RWPE2 (cell line): ENCODE measurements around the gene TRAPPC2L.

Experiments
- ATAC-seq: fragments of 200-7000 bp; cut with Tn5 transposase; 3 replicates; pipeline ENCODE4 v1.9.1; 2021; ENCODE audit warnings: low read depth
- DNase-seq: peaks from one replicate; pipeline ENCODE4 v3.0.0-alpha.2; 2020; ENCODE audit warnings: low spot score
- H3K27ac ChIP-seq: fragments of 450-650 bp; 2 replicates; pipeline ENCODE4 v1.5.1; 2017; ENCODE audit warnings: mild to moderate bottlenecking; ENCODE audit not compliant: poor library complexity, severe bottlenecking
- H3K27me3 ChIP-seq: fragments of 250-450 bp; sonication (Bioruptor Pico); 2 replicates; pipeline ENCODE4 v1.5.1; 2021; ENCODE audit warnings: mild to moderate bottlenecking, moderate library complexity; ENCODE audit not compliant: insufficient read depth, poor library complexity, severe bottlenecking
- H3K36me3 ChIP-seq: fragments of 250-450 bp; sonication (Bioruptor Pico); 2 replicates; pipeline ENCODE4 v1.5.1; 2020; ENCODE audit warnings: low read depth, mild to moderate bottlenecking, moderate library complexity
- H3K4me1 ChIP-seq: fragments of 250-450 bp; sonication (Bioruptor Pico); 2 replicates; pipeline ENCODE4 v1.5.1; 2021; ENCODE audit warnings: mild to moderate bottlenecking, moderate library complexity; ENCODE audit not compliant: insufficient read depth, poor library complexity, severe bottlenecking
- H3K4me3 ChIP-seq: fragments of 250-450 bp; sonication (Bioruptor Pico); 2 replicates; pipeline ENCODE4 v1.5.1; 2021; ENCODE audit warnings: mild to moderate bottlenecking, moderate library complexity; ENCODE audit not compliant: severe bottlenecking
- H3K9me3 ChIP-seq: fragments of 250-450 bp; sonication (Bioruptor Pico); 2 replicates; pipeline ENCODE4 v1.5.1; 2021; ENCODE audit warnings: mild to moderate bottlenecking, moderate library complexity; ENCODE audit not compliant: severe bottlenecking
- TF ChIP-seq, protein P1 (sequence below): fragments of 450-650 bp; IDR thresholded peaks from one replicate; pipeline ENCODE4 v1.5.1; 2017; ENCODE audit warnings: mild to moderate bottlenecking, moderate library complexity; ENCODE audit not compliant: poor library complexity, severe bottlenecking

TRAPPC2L gene

GRCh38 chr16:88838566-88838965, 18.4 kb upstream of the TRAPPC2L start:
- H3K4me1 ChIP-seq: no peaks in the 10 kb centered on the region
- H3K27ac ChIP-seq: no peak overlapping the region
- H3K4me3 ChIP-seq: no peak overlapping the region
- DNase-seq (no peak), ATAC-seq (no peak)
- no peaks in the 10 kb centered on the region for H3K9me3 ChIP-seq
- H3K27me3 ChIP-seq: no peaks in the 10 kb centered on the region
- peaks cover 7% of the 10 kb centered on the region; the same call in 1 of the 2 replicates for H3K36me3 ChIP-seq
- TF ChIP-seq, protein P1, sequence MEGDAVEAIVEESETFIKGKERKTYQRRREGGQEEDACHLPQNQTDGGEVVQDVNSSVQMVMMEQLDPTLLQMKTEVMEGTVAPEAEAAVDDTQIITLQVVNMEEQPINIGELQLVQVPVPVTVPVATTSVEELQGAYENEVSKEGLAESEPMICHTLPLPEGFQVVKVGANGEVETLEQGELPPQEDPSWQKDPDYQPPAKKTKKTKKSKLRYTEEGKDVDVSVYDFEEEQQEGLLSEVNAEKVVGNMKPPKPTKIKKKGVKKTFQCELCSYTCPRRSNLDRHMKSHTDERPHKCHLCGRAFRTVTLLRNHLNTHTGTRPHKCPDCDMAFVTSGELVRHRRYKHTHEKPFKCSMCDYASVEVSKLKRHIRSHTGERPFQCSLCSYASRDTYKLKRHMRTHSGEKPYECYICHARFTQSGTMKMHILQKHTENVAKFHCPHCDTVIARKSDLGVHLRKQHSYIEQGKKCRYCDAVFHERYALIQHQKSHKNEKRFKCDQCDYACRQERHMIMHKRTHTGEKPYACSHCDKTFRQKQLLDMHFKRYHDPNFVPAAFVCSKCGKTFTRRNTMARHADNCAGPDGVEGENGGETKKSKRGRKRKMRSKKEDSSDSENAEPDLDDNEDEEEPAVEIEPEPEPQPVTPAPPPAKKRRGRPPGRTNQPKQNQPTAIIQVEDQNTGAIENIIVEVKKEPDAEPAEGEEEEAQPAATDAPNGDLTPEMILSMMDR: no peak

GRCh38 chr16:88839026-88839529, 17.8 kb upstream of the TRAPPC2L start:
- TF ChIP-seq, protein P1: no peak
- Histone ChIP-seq H3K9me3 (no peaks in the 10 kb centered on the region), H3K4me3 (no peak overlapping the region), H3K27ac (no peak overlapping the region), H3K4me1 (no peaks in the 10 kb centered on the region), H3K27me3 (no peaks in the 10 kb centered on the region), H3K36me3 (peaks cover 7% of the 10 kb centered on the region; the same call in 1 of the 2 replicates)
- DNase-seq (no peak), ATAC-seq (no peak)

DNA sequence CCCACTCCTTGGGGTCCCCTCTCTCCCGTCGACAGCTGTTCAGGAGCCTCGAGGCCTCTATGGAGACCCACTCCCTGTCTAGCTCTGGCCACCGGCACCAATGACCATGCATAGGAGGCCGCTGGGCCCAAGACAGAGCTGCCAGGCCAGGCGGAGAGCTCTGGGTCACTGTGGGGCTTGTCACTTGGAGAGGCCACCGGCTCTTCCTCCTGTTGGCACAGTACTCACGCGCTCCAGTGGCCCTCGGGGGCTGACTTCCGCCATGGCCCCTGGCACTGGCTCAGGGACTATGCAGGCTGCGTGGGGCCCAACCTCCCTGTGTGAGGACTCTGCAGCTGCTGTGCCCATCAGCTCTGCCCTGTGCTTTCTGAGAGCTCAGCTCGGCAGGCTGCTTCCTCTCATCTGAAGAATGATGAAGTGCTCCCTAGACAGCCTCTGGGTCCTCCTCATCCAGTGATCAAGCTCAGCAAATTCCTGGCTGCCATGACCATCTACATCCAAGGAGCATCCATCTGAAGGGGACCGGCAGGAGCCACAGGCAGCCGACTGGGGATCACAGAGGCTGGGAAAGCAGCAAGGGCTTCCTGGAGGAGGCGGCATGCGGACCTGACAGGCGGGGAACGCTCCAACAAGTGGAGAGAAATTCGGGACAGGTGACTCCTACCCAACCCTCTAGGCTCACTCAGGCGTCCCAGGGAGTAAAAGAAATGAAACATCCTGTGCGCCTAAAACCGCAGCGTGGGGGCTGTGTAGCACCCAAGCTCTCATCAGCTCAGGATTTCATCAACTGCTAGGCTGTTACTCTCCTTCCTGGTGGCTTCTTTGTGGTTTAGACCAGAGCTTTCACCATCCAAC, 17.0 kb upstream of the TRAPPC2L start:
- H3K27ac ChIP-seq: no peak overlapping the region
- no peaks in the 10 kb centered on the region for H3K9me3 ChIP-seq
- H3K27me3 ChIP-seq: no peaks in the 10 kb centered on the region
- DNase-seq: no peak
- H3K36me3 ChIP-seq: peaks cover 7% of the 10 kb centered on the region; the same call in 1 of the 2 replicates
- H3K4me3 ChIP-seq: no peak overlapping the region
- TF ChIP-seq, protein P1: no peak
- ATAC-seq: no peak
- no peaks in the 10 kb centered on the region for H3K4me1 ChIP-seq

DNA sequence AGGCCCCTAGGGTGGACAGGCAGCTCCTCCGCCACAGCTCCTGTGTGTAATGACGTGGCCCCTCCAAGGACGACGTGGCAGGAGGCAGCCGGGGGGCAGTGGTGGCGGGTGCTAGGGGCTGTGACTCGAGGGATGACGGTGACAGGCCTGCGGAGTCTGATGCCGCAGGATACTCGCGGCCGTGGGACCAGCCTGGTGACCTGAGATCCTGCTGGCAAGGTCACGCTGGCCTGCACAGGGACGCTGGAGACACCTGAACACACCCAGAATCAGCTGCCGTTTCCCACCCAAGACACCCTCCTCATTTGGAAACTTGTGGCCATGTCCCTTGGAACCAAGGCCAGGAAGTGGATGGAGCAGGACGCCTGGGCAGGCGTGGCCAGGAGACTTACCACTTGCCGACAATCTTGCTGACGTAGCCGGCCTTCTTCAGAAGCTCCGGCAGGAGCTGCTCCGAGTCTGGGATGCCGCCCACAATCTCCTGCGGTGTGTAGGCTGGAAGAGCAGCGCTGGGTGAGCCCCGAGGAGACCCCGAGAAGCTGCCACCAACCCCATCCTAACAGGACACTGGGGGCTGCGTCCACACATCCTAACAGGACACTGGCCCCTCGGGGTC, 16.2 kb upstream of the TRAPPC2L start:
- Histone ChIP-seq H3K4me1 (no peaks in the 10 kb centered on the region), H3K36me3 (0 out of 2 replicates have a peak, but pooled peaks cover 7% of the 10 kb centered on the region), H3K4me3 (no peak overlapping the region), H3K27ac (no peak overlapping the region), H3K9me3 (no peaks in the 10 kb centered on the region), H3K27me3 (no peaks in the 10 kb centered on the region)
- TF ChIP-seq, protein P1: no peak
- no peak for DNase-seq
- no peak for ATAC-seq
